ENCODE data around the gene RCAN1.

RCAN1 gene

DNA sequence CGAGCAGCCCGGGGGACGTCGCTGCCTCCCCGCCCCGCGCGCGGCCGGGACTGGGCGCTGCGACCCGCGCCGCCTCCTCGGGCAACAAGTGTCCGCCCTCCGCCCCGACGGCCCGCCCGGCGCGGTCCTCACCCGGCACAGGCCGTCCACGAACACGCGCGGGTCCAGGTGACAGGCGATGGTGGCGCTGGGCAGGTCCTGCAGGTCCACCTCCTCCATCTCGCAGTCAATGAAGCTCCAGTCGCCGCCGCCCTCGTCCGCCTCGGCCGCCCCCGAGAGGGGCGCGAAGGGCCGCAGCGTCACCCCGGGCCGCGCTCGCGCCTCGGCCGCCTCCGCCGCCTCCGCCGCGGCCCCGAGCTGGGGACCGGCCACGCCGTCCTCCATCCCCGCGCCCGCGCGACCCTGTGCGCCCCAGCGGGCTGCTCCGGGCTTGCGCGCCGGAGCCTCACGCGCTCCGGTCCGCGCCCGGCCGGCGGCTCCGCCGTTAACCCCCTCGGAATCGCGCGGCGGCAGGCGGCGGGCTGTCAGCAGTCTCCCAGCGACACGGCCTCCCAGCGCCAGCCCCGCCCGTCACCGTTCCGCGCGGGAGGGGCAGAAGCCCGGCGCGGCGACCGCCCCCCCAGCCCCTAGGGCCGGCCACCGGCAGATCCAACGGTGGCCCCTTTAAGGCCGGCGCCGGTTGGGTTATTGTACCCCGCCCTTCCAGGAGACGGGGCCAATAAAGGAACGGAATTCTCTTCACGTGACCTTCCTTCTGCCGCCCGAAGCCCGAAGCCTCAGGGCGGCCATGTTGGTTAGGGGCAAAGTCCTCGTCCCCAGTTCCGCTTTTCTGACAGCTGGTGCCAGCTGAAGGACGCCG lies at the start of gene RCAN1:
Gene RCAN1, minus strand, starts transcription at position 486 of the 859 bp plus-strand sequence. Its CDS starts 102 bp downstream, at position 384.
- peak; percentile 84 for DNase-seq

DNA sequence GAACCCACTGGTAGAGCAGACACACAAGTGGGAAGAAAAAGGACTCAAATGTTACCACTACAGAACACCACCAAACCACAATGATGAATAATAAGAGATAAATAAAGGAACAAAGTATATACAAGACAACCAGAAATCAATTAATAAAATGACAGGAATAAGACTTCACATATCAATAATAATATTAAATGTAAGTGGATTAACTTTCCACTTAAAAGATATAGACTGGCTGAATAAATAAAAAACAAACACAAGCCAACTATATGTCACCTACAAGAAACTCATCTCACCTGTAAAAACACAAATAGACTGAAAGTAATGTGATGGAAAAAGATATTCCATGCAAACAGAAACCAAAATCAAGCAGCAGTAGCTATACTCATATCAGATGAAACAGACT lies 46.9 kb upstream of the RCAN1 start:
- no peak for DNase-seq

DNA sequence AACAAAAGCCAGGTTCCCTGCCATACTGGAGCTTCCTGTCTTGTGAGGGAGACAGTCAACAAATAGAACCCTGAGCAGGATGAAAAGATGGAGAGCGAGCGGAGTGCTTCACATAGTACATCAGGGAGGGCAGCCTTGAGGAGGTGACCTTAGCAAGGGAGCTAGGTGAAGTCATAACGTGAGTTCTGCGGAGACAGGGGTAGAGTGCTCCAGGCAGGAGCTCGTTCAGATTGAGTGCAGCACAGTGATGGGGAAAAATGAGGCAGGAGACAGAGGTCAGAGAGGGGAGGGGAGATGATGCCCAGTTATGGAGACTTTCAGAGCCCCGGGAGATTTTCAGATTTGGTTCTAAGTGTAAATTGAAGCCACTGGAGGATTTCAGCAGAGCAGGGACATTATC lies 38.6 kb upstream of the RCAN1 start:
- DNase-seq, result no peak

DNA sequence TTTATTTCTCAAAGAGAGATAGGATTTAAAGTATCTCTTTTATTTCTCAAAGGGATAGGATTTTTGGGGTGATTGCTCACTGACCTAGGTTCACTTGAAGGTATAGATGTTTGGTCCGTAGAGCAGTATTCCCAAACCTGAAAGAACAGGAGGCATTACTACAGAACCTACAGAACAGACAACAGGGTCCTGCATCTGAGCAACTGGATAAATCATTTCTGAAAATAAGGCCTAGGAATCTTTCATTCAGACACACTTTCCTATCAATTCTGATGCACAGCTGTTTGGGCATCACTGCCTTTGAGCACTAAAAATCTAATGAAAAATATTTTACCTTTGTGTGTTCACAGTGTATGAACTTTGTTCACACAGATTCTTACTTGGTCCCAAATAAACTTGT lies 36.7 kb upstream of the RCAN1 start:
- no peak for DNase-seq

- no peak for DNase-seq
These were observed 36.0 kb upstream of the RCAN1 start for GRCh38 chr21:34650861-34651431.

DNA sequence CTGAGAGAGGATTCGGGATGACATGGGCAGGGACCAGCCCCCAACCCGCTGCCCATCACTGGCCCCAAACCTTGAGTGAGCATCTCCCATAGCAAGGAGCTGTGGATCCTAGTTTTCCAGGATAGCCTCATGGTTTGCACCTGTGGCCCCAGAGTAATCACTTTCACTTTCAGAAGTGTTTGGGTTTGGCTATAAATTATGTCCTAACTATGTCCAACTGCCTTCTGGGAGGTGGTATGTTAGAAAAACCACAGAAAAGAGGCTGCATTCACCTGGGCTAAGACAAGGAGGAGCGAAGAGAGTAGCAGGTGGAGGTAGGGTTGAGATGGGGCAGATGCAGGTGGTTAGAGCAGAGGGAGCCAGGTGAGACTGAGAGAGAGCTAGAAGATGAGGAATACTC lies 34.5 kb upstream of the RCAN1 start:
- no peak for DNase-seq

- DNase-seq, result no peak
These were observed 33.9 kb upstream of the RCAN1 start for GRCh38 chr21:34648739-34649297.

DNA sequence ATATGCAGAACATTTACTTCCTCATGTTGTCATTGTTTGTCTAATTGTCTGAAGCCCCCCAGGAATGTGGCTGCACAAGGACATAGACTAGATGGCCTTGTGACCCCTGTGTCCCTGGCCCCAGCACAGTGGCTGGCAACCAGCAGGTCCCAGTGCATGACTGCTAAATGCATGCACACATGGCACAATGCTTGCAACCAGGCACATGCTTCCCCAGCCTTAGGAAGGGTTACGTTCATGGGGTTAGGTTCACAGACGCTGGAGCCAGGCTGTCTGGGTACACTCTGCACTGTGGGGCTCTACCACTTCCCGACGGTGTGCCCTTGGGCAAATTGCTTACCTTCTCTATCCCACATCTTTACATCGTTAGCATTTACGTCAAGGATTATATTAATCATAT lies 32.6 kb upstream of the RCAN1 start:
- DNase-seq, result no peak

GRCh38 chr21:34644825-34645224 lies 29.9 kb upstream of the RCAN1 start:
- no peak for DNase-seq

- DNase-seq, result no peak
These were observed 27.5 kb upstream of the RCAN1 start for GRCh38 chr21:34642211-34643075.

GRCh38 chr21:34640858-34641257 lies 25.9 kb upstream of the RCAN1 start:
- no peak for DNase-seq

DNA sequence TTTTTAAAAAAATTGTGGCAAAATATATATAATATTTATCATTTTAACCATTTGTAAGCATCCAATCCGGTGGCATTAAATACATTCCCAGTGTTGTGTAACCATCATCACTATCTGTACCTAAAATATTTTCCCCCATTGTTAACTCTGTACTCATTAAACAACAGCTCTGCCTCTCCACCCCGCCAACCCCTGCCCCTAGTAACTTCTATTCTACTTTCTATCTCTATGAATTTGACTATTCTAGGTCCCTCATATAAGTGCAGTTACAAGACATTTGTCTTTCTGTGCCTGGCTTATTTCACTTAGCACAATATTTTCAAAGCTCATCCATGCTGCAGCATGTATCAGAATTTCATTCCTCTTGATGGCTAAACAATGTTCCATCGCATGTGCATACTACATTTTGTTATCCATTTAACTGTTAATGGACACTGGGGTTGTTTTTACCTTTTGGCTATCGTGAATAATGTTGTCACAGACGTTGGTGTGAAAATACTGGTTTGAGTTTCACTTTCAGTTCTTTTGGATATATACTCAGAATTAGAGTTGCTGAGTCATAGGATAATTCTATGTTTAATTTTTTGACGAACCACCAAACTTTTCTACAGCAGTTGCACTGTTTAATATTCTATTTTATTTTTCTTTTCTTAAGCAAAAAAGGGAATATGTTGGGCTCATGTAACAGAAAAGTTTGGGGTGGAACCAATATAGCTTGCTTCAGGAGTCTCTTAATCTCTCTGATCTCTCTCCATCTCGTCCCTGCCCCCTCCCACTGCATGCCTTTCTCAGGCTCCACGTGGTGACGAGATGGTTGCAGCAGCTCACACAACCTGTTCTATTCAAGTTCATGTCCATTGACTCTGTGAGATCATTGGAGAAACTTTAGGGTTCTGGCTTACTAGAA lies 25.2 kb upstream of the RCAN1 start:
- no peak for DNase-seq

DNA sequence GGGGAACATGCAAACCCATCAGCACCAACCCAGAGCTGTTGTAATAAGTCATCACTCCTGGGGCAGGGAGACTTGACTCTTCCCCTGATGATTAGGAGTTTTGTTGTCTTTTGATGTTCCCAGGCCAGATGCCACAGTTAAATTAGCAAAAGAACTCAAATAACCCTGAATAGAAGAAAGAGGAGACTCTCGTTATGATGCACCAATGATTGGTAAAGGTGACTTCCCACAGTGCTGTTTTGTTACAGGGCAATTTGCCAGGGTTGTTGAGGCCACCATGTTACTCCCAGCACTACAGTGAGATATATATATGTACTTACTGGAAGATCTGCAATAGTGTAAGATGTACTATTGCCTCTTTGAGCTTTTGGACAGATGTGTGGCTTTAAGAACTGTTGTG lies 24.3 kb upstream of the RCAN1 start:
- no peak for DNase-seq

- DNase-seq, result no peak
These were observed 22.0 kb upstream of the RCAN1 start for GRCh38 chr21:34636961-34637360.

DNA sequence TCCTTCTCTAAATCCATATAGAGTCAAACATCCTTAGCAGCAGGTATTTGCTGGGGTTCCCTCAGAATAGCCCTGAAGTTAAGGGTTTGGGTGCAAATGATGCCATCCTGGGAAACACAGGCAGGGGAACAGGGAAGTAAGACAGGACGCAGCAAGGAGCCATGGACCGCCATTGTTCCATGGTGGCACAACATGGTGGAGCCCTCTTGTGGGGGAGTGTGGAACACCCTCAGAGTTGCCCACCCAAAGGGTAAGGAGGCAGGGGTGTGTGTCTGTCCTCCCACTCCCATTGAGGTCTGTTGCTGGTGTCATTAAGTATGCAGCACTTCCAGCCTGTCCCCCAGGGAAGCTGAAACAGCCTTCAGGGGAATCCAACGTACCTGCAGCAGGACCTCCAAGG lies 20.4 kb upstream of the RCAN1 start:
- DNase-seq, result no peak

- DNase-seq, result no peak
These were observed 17.6 kb upstream of the RCAN1 start for GRCh38 chr21:34632498-34632897.

GRCh38 chr21:34630536-34631143 lies 15.7 kb upstream of the RCAN1 start:
- peak; percentile 38 for DNase-seq

GRCh38 chr21:34626131-34626530 lies 11.2 kb upstream of the RCAN1 start:
- no peak for DNase-seq

GRCh38 chr21:34625030-34625593 lies 10.2 kb upstream of the RCAN1 start:
- DNase-seq, result no peak

GRCh38 chr21:34623516-34623915 lies 8.6 kb upstream of the RCAN1 start:
- DNase-seq, result no peak

Measured in GF-D8 (cell line).